ENCODE results near the gene LY6G6C. TPM values are rescaled to one million over a fixed set of nuclear protein-coding genes. Genes with fewer than 3 reads are reported as not detected.
A peak's percentile ranks its signal among the peaks of the same experiment; 100 is the strongest.

LY6G6C gene
- total RNA-seq, 1 donor from 2014 or later = 1.3 TPM

DNA sequence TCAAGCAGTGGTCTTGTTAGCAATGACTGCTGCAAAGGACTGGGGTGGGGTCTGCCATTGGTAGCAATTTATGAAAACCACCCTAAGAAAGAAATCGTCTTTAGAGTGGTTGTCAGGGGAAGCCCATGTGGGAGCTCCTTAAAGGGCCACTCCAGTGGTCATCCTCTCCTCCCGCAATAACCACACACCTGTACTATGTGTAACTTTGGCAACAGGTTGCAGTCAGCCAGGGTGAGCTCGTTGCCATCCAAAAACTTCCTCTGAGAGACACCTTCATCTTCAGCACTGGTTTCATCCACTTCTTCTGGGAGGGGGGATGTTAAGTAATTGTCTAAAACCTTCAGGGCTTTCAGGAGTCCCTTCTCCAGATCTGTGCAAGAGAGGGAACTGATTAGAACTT is 10.5 kb upstream of the LY6G6C start:
- Mint-ChIP-seq H3K4me3 (no peak overlapping the region), H3K27ac (no peak overlapping the region), H3K9me3 (no peaks in the 10 kb centered on the region), H3K4me1 (peaks cover 46% of the 10 kb centered on the region), H3K36me3 (peaks cover 30% of the 10 kb centered on the region), H3K27me3 (ENCODE audit: low read depth) (no peaks in the 10 kb centered on the region)
- no peak for DNase-seq (ENCODE audit: low spot score in 2 of 2, unreplicated experiment in 2 of 2)
- TF ChIP-seq, protein P1, sequence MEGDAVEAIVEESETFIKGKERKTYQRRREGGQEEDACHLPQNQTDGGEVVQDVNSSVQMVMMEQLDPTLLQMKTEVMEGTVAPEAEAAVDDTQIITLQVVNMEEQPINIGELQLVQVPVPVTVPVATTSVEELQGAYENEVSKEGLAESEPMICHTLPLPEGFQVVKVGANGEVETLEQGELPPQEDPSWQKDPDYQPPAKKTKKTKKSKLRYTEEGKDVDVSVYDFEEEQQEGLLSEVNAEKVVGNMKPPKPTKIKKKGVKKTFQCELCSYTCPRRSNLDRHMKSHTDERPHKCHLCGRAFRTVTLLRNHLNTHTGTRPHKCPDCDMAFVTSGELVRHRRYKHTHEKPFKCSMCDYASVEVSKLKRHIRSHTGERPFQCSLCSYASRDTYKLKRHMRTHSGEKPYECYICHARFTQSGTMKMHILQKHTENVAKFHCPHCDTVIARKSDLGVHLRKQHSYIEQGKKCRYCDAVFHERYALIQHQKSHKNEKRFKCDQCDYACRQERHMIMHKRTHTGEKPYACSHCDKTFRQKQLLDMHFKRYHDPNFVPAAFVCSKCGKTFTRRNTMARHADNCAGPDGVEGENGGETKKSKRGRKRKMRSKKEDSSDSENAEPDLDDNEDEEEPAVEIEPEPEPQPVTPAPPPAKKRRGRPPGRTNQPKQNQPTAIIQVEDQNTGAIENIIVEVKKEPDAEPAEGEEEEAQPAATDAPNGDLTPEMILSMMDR (IDR thresholded peaks at IDR 0.05; ENCODE audit: unreplicated experiment) = no peak

DNA sequence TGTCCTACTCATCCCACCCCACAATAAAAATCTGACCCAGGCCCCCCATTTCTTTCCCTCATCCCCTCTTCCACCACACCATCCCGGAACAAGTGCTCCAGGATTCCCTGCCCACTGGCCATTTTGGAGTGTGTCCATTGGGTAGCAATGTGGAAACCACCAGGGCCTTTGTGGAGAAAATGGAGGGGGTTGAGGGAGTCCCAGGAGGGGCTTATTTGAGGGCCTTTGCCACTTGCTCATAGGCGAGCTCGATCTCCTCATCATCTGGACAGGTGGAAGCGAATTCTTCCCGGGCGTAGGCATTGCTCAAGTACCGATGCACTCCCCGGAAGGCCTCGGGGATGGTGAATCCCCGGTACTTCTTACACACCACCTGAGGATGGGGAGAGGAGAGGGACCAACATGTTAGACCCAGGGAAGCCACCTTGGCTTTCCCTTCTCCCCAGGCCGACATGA is 9.1 kb upstream of the LY6G6C start:
- no peaks in the 10 kb centered on the region for H3K27me3 Mint-ChIP-seq (ENCODE audit: low read depth)
- H3K9me3 Mint-ChIP-seq = no peaks in the 10 kb centered on the region
- H3K36me3 Mint-ChIP-seq = peaks cover 43% of the 10 kb centered on the region
- H3K27ac Mint-ChIP-seq = peak overlapping the region; percentile 98
- TF ChIP-seq, protein P1 (IDR thresholded peaks at IDR 0.05; ENCODE audit: unreplicated experiment) = no peak
- DNase-seq (ENCODE audit: low spot score in 2 of 2, unreplicated experiment in 2 of 2) = no peak
- H3K4me3 Mint-ChIP-seq = peak overlapping the region; percentile 100
- peaks cover 34% of the 10 kb centered on the region for H3K4me1 Mint-ChIP-seq

DNA sequence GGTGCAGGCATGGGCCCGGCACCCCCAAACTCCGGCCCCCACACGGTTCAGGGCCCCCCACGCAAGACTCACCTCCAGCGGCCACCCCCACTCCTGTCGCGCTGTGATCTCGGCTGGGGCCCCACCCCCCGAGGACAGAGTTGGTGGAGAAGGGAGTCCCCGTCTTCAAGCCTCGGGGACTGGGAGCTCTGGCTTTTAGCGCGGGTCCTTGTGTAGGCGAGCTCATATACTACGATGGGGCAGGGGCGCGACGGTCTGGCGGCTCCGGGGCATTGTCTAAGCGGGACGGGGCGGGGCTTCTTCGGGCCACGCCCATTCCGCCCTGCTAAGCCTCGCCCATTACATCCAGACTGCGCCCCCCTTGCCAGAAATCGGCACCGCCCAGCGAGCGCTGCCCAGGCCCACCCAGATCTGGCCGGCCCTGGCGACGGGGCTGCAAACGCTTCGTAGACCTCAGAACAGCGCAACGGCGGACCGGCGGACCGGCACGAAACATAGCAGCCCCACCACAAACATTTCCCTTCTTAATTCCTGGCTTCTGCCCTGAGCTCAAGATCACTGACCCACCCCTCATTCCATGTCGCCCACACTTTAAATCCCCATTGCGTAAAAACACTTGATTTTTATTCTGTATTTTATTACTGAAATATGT is 8.6 kb upstream of the LY6G6C start:
- Mint-ChIP-seq H3K9me3 (no peaks in the 10 kb centered on the region), H3K27ac (peak overlapping the region; percentile 98), H3K4me3 (peak overlapping the region; percentile 100), H3K36me3 (peaks cover 45% of the 10 kb centered on the region), H3K27me3 (ENCODE audit: low read depth) (no peaks in the 10 kb centered on the region), H3K4me1 (peaks cover 30% of the 10 kb centered on the region)
- TF ChIP-seq, protein P1 (IDR thresholded peaks at IDR 0.05; ENCODE audit: unreplicated experiment) = no peak
- peak; percentile 89 to 92 for DNase-seq (ENCODE audit: low spot score in 2 of 2, unreplicated experiment in 2 of 2)

DNA sequence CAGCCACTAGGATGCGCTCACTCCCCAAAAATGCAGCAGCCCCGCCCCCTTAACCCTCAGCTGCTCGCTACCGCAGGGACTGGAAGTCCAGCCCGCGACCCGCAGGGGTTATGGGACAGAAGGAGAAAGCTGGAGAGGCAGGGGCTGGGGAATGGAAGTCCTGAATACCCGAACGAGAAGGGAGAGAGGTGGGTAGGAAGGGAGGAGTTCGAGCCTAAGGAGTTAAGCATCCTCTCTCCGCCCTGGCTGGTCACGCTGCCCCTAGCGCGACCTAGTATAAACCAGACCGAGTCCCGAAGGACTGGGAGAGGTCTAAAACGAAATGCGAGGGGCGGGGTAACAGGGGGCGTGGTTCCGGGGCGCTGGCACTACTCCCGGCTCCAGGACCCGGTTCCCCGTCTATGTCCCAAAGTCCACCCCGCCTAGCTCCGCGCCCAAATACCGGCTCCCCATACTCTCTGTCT is 8.0 kb upstream of the LY6G6C start:
- Mint-ChIP-seq H3K4me3 (peak overlapping the region; percentile 100), H3K27ac (peak overlapping the region; percentile 98), H3K9me3 (no peaks in the 10 kb centered on the region), H3K36me3 (peaks cover 45% of the 10 kb centered on the region), H3K4me1 (peaks cover 26% of the 10 kb centered on the region), H3K27me3 (ENCODE audit: low read depth) (no peaks in the 10 kb centered on the region)
- peak; percentile 71 to 85 for DNase-seq (ENCODE audit: low spot score in 2 of 2, unreplicated experiment in 2 of 2)
- TF ChIP-seq, protein P1 (IDR thresholded peaks at IDR 0.05; ENCODE audit: unreplicated experiment) = no peak

DNA sequence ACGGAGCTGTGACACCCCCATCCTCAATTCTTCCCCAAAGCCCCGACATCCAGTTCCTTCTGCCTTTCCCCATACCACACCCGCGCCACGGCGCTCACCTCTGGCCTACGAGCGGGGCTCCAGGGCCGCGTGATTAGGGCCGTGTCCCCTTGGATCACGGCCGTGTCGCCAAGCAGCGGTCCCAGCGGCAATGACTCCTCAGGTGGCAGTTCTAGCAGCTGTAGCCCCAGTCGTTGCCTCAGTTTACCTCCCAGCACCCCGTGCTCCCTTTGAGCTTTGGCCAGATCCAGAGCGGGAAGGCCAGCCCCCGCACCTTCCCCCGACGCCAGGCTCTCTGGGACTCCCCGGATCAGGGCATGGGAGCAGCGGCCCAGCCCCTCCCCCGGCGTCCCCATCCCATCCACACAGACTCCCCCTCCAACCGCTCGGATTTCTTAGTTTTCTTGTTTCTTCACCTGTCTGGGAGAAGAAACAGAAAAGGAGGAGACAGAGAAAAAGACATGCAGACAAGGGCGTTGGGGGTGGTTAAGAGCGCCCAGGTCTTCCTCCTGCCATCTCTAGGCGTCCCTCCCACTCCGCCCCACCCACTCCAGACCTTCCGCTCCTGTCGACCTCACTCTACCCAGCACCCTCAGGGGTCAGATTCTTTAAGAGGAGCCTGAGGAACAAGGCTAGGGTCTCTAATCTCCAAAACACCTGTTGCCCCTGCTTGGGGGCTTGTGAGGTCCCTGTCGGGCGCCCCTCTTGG is 7.4 kb upstream of the LY6G6C start, which contains the start of gene DDAH2:
DDAH2 (minus strand) TSS at position 533 of the 748 bp plus-strand sequence; CDS start at position 395, 138 bp downstream.
- Mint-ChIP-seq H3K36me3 (peaks cover 49% of the 10 kb centered on the region), H3K4me1 (peaks cover 22% of the 10 kb centered on the region), H3K27me3 (ENCODE audit: low read depth) (no peaks in the 10 kb centered on the region), H3K4me3 (peak within 1 kb of the TSS; percentile 100), H3K27ac (peak within 1 kb of the TSS; percentile 98), H3K9me3 (no peaks in the 10 kb centered on the region)
- TF ChIP-seq, protein P1 (IDR thresholded peaks at IDR 0.05; ENCODE audit: unreplicated experiment) = no peak
- no peak for DNase-seq (ENCODE audit: low spot score in 2 of 2, unreplicated experiment in 2 of 2)
